NCI-H2227 (cell line): ENCODE measurements around the gene MBOAT1.
"Not testable (repeated sequence)": the region's sequence is repeated elsewhere in the genome, so short reads cannot be mapped to it uniquely, and the experiment has no call there.

Experiments used
- DNase-seq: peaks from one replicate; lab custom pipeline; 2025; ENCODE audit not compliant: unreplicated experiment; lab: John Stamatoyannopoulos, UW

MBOAT1 gene

DNA sequence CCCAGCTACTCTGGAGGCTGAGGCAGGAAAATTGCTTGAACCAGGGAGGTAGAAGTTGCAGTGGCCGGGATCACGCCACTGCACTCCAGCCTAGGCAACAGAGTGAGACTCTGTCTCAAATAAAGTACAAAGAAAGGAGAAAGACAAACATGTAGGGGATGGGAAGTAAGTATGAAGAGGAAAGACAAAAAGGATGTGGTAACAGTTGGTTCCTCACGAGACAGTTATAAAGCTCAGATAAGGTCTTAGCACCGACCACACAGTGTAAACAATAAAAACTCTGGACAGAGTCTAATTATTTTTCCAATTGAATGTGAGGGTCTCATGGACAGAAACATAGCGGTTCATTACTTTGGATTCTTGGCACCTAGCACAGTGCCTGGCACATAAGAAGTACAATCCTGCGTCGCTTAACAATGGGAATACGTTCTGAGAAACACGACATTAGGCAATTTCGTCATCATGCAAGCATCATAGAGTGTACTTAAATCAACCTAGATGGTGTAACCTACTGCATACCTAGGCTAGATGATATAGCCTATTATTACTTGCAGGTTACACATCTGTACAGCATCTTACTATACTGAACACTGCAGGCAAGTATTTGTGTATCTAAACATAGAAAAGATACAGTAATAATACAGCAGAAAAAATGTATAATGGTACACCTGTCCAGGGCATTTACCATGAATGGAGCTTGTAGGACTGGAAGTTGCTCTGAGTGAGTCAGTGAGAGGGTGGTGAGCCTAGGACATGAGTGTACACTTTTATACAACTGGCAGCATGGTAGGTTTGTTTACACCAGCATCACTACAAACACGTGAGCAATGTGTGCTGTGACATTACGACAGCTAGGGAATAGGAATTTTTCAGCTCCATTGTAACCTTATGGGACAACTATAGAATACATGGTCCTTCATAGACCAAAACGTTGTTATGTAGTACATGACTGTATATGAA lies 38.2 kb downstream of the MBOAT1 start:
- DNase-seq = no peak

DNA sequence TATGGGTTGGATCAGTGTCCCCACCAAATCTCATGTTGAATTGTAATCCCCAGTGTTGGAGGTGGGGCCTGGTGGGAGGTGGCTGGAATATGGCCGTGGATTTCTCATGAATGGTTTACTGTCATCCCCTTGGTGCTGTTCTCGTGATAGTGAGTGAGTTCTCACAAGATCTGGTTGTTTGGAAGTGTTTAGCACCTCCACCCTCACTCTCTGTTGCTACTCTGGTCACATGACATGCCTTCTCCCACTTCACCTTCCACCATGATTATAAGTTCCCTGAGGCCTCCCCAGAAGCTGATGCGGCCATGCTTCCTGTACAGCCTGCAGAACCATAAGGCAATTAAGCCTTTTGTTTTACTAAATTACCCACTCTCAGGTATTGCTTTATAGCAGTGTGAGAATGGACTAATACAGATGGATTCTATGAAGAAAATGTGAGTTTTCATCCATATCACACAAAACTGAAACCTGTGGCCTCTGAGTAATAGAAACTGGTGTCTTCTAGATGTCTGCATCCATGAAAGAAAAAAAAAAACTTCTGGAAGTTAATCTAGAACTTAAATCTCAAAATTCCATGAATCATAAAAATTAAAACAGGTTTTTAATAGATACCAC lies 39.3 kb downstream of the MBOAT1 start:
- no peak for DNase-seq

DNA sequence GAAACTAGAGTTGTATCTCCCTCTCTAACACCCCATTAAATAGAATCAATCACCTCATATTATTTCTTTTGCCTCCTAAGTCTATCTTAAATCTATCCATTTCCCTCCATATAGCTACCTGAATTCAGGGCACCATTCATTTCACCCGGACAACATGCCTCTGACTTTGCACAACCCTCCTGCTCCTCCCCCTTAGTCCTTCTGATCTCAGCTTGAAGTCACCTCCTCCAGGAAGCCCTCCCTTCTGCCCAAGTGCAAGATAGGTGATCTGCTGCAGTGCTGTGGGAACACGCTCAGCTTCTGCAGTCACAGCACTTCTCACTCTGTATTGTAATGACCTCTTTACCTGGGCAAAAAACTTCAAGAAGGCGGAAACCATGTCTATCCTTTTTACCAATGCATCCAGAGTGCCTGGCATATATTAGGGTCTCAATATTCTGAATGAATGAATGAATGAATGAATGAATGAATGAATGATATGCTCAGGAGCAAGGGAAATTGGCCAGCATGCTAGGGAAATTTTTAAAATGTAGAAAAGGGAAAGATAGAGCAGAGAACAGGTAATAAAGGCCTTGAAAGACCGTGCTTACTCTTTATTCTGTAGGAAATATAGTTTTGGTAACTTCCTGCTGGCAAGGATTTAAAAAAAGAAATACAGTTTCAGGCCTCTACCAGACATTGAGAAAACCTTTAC lies 41.7 kb downstream of the MBOAT1 start:
- DNase-seq = no peak

DNA sequence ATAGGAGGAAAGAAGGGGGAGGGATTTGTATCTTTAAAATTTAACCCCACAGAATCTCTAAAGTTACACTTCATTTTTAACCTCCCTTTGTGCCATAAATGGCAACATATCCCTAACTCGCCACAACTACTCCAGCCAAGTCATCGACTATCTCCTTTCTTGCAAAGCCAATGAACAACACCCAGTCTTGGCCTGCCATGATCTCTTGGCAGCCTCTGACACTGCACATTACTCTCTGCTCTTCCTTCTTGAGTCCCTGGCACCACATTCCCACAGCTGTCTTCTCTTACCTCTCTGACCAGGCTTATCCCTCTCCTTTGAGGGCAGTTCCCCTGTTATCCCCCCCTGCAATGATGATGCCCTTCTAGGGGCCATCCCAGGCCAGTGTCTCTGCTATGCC lies 42.5 kb downstream of the MBOAT1 start:
- no peak for DNase-seq

DNA sequence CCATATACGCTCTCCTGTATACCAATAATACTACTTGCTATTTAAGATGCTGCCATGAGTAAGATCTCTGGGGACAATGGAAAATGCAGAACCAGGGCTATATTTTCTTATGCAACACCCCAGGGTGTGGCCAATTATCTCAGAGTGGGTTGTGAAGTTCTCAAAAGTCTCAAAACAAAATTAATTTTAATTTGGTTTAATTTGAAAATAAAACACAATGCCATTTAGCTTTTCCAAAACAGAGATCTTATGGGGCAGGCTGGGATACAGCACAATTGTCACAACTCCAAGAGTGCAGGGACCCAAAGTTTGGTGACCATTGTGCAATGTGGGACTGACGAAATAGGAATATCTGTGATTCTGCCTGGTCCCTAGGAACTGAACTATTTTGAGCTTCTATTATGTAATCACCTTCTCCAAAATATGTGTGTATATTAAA lies 43.1 kb downstream of the MBOAT1 start:
- DNase-seq = no peak

DNA sequence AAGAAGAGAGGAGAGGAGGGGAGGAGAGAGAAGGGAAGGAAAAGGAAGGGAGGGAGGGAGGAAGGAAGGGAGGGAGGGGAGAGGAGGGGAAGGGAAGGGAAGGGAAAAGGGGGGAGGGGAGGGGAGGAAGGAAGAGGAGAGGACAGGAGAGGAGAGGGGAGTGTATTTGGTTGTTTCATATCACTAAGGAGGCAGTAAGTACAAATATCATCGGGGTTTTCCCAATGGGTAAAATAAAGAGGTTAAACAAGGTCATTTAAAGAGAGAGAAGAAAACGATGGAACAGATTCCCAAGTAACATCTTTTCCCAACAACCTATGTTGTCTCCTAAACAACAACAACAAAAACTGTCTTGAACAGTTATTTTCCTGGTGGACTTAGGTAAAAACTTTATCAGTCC lies 43.6 kb downstream of the MBOAT1 start:
- no peak for DNase-seq

DNA sequence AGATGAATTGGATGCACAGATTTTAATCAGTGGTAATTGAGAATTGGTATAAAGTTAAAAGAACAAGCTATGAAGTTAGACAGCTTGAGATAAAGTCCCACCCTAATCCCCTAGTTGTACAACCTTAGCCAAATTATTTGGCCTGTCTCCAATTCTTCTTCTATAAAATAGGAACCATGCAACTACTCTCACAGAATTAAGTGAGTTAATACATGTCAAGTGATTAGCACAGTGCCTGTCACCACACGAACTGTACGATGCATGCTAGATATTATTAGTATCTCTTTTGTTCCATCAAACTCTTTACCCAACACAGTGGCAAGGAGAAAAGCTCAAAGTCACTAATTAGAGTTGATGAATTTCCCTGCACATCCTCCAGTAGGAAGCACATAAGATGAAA lies 44.7 kb downstream of the MBOAT1 start:
- DNase-seq = no peak

DNA sequence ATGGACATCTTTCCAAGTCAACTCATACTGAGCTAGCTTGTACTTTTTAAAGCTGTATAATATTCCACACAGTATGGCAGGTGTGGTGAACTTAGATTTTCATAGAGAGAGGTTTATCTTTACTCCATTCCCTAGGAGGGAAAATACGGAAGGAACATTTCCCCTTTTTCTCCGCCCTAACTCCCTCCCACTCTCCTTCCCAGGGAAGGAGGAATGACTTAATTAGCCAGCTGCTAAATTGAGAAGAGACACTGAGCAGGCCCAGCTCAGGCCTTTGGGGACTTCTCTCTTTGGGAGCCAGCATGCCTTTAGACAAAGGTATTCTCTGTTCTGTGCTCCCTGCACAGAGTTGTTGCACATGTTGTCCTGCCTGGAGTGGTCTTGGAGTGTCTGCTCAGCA lies 46.1 kb downstream of the MBOAT1 start:
- DNase-seq = no peak

DNA sequence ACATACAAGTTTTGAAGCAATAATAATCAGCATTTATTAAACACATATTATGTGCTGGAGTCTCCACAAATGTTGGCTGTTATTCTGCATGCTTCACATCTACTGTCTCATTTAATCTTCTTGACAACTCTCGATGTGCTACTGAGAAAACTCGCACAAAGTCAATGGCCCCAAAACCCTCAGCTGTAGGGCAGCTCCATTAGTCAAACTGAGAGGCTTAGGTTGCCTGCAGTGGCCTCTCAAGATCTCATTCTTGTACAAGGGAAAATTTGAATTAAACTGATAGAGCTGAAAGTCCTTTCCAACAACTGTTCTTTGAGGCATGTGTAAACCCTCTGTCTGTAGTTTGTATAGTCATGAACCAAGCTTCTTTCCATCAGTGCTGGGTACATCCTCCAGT lies 49.8 kb downstream of the MBOAT1 start:
- DNase-seq = no peak

DNA sequence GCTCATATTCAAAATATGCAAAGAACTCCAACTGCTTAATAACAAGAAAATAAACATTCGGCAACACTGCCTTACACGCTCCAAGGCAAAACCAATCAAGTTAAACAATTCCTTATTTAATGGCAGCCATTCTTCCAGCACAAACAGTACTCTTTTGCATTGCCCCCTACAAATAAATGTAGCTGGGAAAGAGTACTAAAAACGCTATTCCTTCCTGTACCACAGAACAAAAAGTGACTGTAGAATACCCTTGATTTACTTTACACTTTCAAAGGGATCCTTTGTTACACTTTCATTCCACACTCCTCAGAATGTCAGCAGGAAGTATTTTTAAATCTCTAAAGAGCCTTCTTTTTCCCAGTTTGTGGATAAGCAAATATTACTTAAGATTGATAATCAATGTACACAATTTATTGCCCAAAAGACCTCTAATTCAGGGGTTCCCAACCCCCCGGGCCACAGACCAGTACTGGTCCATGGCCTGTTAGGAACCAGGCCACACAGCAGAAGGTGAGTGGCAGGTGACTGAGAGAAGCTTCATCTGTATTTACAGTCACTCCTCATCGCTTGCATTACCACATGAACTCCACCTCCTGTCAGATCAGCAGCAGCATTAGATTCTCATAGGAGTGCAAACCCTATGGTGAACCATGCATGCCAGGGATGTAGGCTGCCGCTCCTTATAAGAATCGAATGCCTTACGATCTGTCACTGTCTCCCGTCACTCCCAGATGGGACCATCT lies 51.6 kb downstream of the MBOAT1 start:
- DNase-seq = no peak

DNA sequence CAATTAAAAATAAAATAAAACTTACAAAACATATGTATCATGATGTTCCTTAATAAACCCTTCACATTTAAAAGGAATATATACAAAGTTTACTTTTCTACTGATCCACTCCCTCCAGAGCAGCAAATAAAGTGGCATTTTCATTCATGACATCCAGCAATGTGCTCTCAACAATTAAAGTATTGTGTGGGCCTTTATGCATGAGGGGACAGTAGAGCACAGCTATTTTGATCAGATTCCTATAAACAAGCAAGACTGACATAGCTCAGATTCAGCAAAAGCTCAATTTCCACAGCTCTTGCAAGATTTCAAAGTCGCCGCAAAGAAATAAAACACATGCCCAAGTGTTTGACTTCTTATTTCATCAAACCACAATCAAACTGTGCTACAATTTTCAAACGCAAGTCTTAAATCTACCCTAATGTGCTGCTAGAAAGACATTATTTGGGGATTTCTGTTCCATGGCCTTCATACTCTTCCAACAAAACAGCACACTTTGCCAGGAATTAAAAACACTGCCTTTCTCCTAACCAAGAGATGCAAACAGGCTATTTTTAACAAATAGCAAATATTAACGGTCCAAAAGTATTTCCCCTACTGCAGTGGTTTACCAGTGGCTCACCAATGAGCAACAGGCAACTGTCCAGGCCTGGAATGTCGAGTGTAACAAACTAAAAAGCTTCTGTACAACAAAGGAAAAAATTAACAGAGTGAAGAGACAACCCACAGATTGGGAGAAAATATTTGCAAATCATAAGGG lies 52.3 kb downstream of the MBOAT1 start:
- no peak for DNase-seq

DNA sequence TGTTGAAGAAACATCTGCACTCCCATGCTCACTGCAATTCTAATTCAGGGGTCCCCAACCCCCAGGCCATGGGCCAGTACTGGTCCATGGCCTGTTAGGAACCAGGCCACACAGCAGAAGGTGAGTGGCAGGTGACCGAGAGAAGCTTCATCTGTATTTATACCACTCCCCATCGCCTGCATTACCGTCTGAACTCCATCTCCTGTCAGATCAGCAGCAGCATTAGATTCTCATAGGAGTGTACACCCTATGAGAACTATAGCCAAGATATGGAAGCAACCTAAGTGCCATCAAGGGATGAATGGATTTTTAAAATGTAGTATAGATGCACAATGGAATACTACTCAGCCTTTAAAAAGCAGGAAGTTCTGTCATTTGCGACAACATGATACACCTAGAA lies 53.2 kb downstream of the MBOAT1 start:
- DNase-seq = no peak

DNA sequence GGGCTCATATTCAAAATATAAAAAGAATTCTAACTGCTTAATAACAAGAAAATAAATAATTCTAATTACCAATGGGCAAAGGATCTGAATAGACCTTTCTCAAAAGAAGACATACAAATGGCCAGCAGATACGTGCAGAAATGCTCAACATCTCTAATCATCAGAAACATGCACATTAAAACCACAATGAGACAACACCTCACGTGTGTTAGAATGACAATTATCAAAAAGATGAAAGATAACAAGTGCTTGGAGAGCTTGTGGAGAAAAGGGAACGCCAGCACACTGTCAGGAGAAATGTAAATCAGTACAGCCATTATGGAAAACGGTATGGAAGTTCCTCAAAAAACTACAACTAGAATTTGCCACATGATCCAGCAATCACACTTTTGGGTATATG lies 53.6 kb downstream of the MBOAT1 start:
- no peak for DNase-seq

DNA sequence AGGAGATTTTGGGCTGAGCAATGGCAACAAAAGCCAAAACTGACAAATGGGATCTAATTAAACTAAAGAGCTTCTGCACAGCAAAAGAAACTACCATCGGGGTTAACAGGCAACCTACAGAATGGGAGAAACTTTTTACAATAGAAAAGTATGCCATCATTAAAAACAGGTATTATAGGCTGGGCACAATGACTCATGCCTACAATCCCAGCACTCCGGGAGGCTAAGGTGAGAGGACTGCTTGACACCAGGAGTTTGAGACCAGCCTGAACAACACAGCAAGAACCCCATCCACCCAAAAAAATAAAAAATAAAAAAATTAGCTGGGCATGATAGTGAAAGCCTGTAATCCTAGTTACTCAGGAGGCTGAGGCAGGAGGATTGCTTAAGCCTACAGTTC lies 55.4 kb downstream of the MBOAT1 start:
- DNase-seq = no peak

DNA sequence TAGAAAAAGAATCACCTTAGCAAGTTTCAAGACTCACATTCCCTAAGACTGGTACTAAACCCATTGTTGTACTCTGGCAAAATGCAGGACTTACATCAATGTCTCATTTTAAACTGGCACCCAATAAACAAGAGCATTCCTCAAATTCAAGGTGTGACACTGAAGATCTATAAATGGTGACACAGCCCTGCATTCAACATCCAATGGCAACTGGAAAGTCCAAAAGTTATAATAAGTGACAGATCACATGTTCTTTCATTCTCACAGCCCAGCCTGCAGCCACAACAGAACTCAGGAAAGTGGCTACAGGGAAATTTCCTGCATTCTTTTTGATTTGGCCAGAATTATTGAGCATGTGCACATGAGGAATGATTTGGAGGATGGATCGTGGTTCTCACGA lies 57.5 kb downstream of the MBOAT1 start:
- no peak for DNase-seq

DNA sequence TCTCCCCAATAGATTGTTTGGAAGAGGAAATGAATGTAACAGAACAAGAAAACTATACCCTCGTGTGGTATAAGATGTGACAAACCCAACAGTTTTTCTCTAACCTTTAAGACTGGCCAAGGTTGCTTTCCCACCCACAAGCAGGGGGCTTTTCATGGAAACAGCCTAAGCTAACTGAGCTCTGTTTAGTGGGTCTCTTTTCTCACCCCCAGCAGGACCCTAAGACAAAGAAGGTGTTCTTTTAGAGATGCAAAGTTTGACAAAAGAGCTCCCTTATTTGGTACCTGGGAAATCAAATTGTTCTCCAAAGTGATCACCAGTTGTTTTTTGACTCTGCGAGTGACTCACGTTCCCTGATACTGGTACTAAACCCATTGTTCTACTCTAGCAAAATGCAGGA lies 59.1 kb downstream of the MBOAT1 start:
- DNase-seq = no peak

DNA sequence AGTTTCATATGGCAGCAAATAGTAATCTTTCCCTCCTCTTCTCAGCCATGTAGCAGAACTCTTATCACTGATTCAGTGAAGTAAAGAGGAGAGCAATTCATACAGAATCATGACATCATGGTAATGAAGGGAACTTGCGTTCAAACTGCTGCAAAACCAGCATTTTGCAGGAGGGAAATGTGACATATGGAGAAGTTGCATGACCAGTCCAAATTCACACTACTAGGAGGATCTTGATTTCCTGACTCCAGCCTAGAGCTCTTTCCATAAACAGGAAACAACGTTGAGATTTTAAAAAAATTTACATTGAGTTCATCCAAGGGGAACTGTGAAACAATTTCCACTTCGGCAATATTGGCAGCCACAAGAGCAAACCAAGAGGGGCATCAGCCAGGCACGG lies 63.8 kb downstream of the MBOAT1 start:
- DNase-seq = no peak

DNA sequence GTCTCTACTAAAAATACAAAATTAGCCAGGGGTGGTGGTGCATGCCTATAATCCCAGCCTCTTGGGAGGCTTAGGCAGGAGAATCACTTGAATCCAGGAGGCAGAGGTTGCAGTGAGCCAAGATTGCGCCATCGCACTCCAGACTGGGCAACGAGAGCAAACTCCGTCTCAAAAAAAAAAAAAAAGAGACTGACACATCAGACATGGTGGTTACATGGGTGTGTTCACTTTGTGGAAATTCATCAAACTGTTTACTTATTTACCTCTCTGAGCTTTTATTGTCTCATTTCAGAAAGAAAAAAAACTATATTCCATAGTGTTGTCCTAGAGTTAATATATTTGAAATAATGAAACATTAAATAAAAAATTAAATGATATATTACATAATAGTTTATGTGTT lies 64.8 kb downstream of the MBOAT1 start:
- DNase-seq = no peak

DNA sequence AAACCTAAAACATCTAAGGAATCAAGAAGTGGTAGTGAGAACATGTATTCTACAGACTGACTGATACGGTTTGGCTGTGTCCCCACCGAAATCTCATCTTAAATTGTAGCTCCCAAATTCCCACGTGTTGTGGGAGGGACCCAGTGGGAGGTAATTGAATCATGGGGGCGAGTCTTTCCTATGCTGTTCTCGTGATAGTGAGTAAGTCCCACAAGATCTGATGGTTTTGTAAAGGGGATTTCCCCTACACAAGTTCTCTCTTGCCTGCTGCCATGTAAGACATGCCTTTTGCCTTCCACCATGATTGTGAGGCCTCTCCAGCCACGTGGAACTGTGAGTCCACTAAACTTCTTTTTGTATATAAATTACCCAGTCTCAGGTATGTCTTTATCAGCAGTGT lies 65.4 kb downstream of the MBOAT1 start:
- DNase-seq = not testable (repeated sequence)

DNA sequence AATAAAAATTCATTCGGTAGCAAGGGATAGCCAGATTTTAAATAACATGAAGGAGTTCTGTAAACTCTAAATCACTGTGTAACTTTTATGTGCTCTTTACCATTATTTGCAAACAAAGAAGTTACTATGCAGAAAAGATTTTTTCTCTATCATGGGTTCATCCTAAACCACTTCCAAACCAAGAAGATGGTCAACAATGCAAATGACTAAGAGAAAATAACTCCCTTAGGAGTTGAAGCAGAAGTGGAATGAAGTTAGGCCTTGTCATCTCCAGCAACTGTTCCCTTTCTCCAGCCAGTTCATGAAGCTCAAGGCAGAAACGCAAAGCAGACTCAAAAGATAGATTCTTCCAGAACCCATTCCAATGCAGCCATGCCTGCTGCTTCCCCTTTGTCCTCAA lies 66.0 kb downstream of the MBOAT1 start:
- no peak for DNase-seq

DNA sequence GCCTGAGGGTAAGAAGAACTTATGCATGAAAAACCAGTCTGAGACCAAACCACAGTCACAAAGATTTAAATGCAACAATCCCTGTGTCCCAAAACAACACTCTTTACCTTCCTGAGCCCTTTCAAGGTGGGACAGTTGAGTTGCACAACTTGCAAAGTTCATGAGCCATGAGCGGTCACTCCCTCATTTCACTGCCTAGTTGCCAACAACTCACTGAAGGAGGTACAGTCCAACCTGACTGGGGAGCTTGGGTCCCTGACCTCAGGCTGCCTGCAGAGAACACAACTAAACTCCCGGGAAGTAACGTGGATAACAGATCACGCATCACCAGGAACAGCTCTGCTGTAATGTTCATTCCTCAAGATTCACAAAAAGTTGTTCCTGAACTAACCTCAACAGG lies 69.4 kb downstream of the MBOAT1 start:
- no peak for DNase-seq
